Measurements from ENCODE around the gene FCRL6.
A peak's percentile ranks its signal among the peaks of the same experiment; 100 is the strongest.

Gene FCRL6

DNA sequence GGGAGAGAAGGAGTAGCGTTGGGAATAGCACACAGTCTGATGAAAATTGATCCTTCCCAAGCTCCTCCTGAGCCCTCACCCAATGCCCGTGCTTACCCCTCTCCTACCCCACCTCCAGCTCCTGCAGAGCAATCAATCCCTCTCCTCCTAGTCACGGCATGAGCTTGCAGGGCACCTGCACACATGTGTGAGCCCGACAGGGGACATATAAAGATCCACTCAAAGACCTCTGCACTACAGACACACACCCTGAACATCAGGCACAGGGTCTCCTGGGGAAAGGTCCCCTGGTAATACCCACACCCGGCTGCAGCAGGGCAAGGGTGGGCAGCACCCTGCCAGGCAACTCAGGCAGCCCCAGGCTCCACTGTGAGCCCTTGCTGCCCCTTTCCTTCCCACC lies 59.9 kb downstream of the FCRL6 start:
- Histone ChIP-seq H3K27ac (ENCODE audit: extremely low read depth, low read depth, low read length) (no peak overlapping the region), H3K9me3 (ENCODE audit: control insufficient read depth, insufficient read depth, low read depth, low read length) (no peaks in the 10 kb centered on the region), H3K36me3 (ENCODE audit: control insufficient read depth in 2 of 2, insufficient read depth in 1 of 2, low read length in 2 of 2) (no peaks in the 10 kb centered on the region), H3K4me3 (ENCODE audit: low read depth, low read length) (no peak overlapping the region), H3K4me1 (ENCODE audit: control insufficient read depth, insufficient read depth, low read length) (no peaks in the 10 kb centered on the region)
- CTCF ChIA-PET = interaction anchor here (0.6 kb wide), 1 partner anchor 239 kb away, joined by 3 read pairs; no protein-coding TSS in a partner anchor
- POLR2A ChIA-PET = no interaction called here
- TF ChIP-seq, protein P1, sequence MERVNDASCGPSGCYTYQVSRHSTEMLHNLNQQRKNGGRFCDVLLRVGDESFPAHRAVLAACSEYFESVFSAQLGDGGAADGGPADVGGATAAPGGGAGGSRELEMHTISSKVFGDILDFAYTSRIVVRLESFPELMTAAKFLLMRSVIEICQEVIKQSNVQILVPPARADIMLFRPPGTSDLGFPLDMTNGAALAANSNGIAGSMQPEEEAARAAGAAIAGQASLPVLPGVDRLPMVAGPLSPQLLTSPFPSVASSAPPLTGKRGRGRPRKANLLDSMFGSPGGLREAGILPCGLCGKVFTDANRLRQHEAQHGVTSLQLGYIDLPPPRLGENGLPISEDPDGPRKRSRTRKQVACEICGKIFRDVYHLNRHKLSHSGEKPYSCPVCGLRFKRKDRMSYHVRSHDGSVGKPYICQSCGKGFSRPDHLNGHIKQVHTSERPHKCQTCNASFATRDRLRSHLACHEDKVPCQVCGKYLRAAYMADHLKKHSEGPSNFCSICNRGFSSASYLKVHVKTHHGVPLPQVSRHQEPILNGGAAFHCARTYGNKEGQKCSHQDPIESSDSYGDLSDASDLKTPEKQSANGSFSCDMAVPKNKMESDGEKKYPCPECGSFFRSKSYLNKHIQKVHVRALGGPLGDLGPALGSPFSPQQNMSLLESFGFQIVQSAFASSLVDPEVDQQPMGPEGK (tag by site-specific recombination; IDR thresholded peaks at IDR 0.05) = no peak
- TF ChIP-seq ZNF777 (tag by site-specific recombination; IDR thresholded peaks at IDR 0.05; ENCODE audit: borderline replicate concordance) (no peak), ZIC2 (tag by site-specific recombination; IDR thresholded peaks at IDR 0.05) (peak; percentile 41), ZNF16 (tag by site-specific recombination; IDR thresholded peaks at IDR 0.05; ENCODE audit: low read depth) (no peak), RBAK (tag by site-specific recombination; IDR thresholded peaks at IDR 0.05) (no peak), GLIS1 (tag by site-specific recombination; IDR thresholded peaks at IDR 0.05) (no peak), YY1 (tag by site-specific recombination; IDR thresholded peaks at IDR 0.05) (no peak)
- TF ChIP-seq, protein P2, sequence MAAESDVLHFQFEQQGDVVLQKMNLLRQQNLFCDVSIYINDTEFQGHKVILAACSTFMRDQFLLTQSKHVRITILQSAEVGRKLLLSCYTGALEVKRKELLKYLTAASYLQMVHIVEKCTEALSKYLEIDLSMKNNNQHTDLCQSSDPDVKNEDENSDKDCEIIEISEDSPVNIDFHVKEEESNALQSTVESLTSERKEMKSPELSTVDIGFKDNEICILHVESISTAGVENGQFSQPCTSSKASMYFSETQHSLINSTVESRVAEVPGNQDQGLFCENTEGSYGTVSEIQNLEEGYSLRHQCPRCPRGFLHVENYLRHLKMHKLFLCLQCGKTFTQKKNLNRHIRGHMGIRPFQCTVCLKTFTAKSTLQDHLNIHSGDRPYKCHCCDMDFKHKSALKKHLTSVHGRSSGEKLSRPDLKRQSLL (tag by site-specific recombination; IDR thresholded peaks at IDR 0.05) = no peak

DNA sequence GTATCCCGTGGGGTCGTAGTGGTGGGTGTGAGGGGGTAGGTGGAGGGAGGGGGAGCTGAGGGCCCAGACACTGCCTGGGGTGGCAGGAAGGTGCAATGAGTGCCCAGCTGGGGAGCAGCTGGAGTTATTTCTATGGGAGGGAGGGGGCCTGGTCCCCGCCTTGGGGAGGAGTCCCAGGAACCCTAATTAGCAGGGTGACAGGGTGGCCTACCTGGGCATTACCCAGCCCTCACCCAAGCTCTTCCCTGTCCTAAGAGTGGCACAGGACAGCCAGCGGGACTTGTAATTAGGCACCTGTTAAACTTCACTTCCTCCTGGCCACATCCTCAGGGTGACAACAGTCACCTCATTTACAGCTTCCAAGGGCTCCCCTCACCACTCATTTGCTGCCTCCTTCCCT lies 60.4 kb downstream of the FCRL6 start, which contains the start of gene VSIG8:
Gene VSIG8 (minus strand): TSS at position 101 of the 400 bp plus-strand sequence. CDS start 136 bp downstream, outside the sequence.
- H3K36me3 ChIP-seq (ENCODE audit: control insufficient read depth in 2 of 2, insufficient read depth in 1 of 2, low read length in 2 of 2) = no peaks in the 10 kb centered on the region
- no peak within 1 kb of the TSS for H3K4me3 ChIP-seq (ENCODE audit: low read depth, low read length)
- ChIA-PET POLR2A (no interaction called here), CTCF (interaction anchor here (0.5 to 0.6 kb wide), 2 partner anchors 218 to 240 kb away, joined by 3 read pairs; no protein-coding TSS in a partner anchor)
- no peaks in the 10 kb centered on the region for H3K4me1 ChIP-seq (ENCODE audit: control insufficient read depth, insufficient read depth, low read length)
- no peaks in the 10 kb centered on the region for H3K9me3 ChIP-seq (ENCODE audit: control insufficient read depth, insufficient read depth, low read depth, low read length)
- no peak for TF ChIP-seq MYNN (tag by site-specific recombination; IDR thresholded peaks at IDR 0.05; ENCODE audit: borderline replicate concordance)
- no peak for TF ChIP-seq ZNF354C (tag by site-specific recombination; IDR thresholded peaks at IDR 0.05; ENCODE audit: borderline replicate concordance, low read depth)
- no peak for TF ChIP-seq IKZF3 (tag by site-specific recombination; IDR thresholded peaks at IDR 0.05)
- TF ChIP-seq ZNF777 (tag by site-specific recombination; IDR thresholded peaks at IDR 0.05; ENCODE audit: borderline replicate concordance) = no peak
- no peak for TF ChIP-seq ZBTB17 (tag by site-specific recombination; IDR thresholded peaks at IDR 0.05)
- TF ChIP-seq, protein P3, sequence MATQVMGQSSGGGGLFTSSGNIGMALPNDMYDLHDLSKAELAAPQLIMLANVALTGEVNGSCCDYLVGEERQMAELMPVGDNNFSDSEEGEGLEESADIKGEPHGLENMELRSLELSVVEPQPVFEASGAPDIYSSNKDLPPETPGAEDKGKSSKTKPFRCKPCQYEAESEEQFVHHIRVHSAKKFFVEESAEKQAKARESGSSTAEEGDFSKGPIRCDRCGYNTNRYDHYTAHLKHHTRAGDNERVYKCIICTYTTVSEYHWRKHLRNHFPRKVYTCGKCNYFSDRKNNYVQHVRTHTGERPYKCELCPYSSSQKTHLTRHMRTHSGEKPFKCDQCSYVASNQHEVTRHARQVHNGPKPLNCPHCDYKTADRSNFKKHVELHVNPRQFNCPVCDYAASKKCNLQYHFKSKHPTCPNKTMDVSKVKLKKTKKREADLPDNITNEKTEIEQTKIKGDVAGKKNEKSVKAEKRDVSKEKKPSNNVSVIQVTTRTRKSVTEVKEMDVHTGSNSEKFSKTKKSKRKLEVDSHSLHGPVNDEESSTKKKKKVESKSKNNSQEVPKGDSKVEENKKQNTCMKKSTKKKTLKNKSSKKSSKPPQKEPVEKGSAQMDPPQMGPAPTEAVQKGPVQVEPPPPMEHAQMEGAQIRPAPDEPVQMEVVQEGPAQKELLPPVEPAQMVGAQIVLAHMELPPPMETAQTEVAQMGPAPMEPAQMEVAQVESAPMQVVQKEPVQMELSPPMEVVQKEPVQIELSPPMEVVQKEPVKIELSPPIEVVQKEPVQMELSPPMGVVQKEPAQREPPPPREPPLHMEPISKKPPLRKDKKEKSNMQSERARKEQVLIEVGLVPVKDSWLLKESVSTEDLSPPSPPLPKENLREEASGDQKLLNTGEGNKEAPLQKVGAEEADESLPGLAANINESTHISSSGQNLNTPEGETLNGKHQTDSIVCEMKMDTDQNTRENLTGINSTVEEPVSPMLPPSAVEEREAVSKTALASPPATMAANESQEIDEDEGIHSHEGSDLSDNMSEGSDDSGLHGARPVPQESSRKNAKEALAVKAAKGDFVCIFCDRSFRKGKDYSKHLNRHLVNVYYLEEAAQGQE (tag by site-specific recombination; IDR thresholded peaks at IDR 0.05) = no peak
- TF ChIP-seq ZNF621 (tag by site-specific recombination; IDR thresholded peaks at IDR 0.05) = no peak
- TF ChIP-seq, protein P4, sequence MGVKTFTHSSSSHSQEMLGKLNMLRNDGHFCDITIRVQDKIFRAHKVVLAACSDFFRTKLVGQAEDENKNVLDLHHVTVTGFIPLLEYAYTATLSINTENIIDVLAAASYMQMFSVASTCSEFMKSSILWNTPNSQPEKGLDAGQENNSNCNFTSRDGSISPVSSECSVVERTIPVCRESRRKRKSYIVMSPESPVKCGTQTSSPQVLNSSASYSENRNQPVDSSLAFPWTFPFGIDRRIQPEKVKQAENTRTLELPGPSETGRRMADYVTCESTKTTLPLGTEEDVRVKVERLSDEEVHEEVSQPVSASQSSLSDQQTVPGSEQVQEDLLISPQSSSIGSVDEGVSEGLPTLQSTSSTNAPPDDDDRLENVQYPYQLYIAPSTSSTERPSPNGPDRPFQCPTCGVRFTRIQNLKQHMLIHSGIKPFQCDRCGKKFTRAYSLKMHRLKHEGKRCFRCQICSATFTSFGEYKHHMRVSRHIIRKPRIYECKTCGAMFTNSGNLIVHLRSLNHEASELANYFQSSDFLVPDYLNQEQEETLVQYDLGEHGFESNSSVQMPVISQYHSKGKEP (tag by site-specific recombination; IDR thresholded peaks at IDR 0.05) = no peak
- TF ChIP-seq ZNF114 (tag by site-specific recombination; IDR thresholded peaks at IDR 0.05) = no peak
- TF ChIP-seq BCL11A (tag by site-specific recombination; IDR thresholded peaks at IDR 0.05; ENCODE audit: low read depth) = no peak
- TF ChIP-seq, protein P5, sequence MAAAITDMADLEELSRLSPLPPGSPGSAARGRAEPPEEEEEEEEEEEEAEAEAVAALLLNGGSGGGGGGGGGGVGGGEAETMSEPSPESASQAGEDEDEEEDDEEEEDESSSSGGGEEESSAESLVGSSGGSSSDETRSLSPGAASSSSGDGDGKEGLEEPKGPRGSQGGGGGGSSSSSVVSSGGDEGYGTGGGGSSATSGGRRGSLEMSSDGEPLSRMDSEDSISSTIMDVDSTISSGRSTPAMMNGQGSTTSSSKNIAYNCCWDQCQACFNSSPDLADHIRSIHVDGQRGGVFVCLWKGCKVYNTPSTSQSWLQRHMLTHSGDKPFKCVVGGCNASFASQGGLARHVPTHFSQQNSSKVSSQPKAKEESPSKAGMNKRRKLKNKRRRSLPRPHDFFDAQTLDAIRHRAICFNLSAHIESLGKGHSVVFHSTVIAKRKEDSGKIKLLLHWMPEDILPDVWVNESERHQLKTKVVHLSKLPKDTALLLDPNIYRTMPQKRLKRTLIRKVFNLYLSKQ (tag by site-specific recombination; IDR thresholded peaks at IDR 0.05; ENCODE audit: borderline replicate concordance) = no peak
- no peak for TF ChIP-seq OVOL3 (tag by site-specific recombination; IDR thresholded peaks at IDR 0.05)
- no peak for TF ChIP-seq ZNF596 (tag by site-specific recombination; IDR thresholded peaks at IDR 0.05)
- TF ChIP-seq ZBTB48 (tag by site-specific recombination; IDR thresholded peaks at IDR 0.05) = no peak
- H3K27ac ChIP-seq (ENCODE audit: extremely low read depth, low read depth, low read length) = no peak within 1 kb of the TSS

Measured in HEK293 (cell line).